NB4 (cell line): Measurements from ENCODE around the gene LFNG.

Experiments
- CTCF ChIP-seq: IDR thresholded peaks from one replicate; pipeline ENCODE4 v1.5.1; 2012; ENCODE audit warnings: low read depth, low read length
- POLR2A ChIP-seq: IDR thresholded peaks from 2 replicates; pipeline ENCODE4 v1.6.1; 2011; ENCODE audit warnings: mild to moderate bottlenecking; ENCODE audit not compliant: insufficient read length; ENCODE audit errors: extremely low read depth

- no peak for TF ChIP-seq CTCF
- TF ChIP-seq POLR2A, result no peak
Measured at GRCh38 chr7:2528481-2529095, 9.0 kb downstream of the LFNG start.
